Islet of Langerhans (tissue), 1 donor: ENCODE measurements around the gene PRRT4.

Experiments
- FAIRE-seq: peaks from one replicate; lab custom pipeline; 2011; peaks lifted over from hg19 to GRCh38; lab: Jason Lieb, UNC

Gene PRRT4

DNA sequence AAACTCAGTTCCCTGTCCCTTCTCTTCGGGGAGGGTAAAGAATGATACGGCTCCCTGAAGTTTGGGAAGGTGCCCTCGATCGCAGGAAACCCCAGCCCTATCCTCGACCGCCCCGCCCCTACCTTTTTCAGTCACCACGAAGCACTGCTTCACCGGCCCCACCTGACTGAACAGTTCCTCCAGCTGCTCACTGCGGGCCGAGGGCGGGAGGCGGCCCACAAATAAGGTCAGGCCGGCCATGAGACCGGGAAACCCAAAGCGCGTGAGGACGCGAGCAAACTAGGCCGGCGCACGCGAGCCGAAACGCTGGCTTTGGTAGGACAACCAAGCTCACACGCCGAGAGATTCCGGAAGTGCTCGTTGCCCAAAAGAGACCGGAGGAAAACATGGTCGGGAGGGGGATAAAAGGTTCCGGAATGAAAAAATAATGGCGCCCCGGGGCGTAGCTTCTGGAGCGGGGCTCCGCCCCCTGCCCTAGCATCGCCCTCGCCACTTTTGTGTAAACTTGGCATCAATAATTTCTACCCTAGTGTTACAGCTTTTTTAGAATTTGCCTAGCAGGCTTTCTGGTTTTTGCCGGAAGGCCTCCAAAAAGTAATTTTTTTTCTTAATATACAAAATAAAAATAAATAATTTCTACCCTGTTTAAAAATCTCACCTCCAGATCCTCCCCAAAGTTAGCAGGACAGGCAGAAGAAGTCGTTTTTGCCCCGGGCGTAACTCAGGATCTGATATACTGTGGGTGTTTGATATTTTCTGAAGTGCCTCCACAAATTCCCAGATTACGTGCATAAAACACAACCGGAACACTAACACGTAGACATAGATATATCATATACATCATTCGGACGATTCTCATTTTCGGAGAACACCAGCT lies 17.7 kb downstream of the PRRT4 start, which contains the start of gene RBM28:
Gene RBM28 (minus strand): TSS at position 355 of the 877 bp plus-strand sequence. CDS start 115 bp downstream, at position 240.
- FAIRE-seq = no peak

DNA sequence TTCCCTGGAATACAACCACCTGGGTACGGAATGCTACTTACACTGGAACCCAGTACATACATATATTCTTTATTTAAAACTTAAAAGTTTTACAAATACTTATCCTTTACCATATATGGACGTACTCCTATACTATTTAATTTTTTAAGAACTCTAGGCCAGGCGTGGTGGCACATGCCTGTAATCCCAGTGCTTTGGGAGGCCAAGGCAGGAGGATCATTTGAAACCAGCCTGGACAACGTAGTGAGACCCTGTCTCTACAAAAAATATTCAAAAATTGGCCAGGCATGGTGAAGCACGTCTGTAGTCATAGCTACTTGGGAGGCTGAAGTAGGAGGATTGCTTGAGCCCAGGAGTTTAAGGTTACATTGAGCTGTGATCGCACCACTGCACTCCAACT lies 19.8 kb downstream of the PRRT4 start:
- no peak for FAIRE-seq

DNA sequence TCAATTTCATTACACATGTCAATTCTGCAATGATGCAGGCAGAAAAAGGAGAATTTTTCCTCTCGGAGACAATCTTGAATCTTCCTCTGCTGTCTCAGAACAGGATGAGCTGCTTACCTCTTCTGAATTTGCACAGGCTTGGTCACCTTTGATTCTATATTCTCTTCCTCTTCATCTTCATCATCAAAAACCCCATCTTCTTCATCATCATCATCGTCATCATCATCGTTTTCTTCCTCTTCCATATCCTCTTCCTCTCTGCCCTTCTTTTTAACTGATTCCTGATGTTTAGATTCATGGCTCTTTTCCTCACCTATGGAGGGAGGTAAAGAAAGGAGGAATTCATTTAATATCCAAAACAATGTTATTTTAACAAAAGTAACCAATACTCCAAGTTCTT lies 25.8 kb downstream of the PRRT4 start:
- no peak for FAIRE-seq

DNA sequence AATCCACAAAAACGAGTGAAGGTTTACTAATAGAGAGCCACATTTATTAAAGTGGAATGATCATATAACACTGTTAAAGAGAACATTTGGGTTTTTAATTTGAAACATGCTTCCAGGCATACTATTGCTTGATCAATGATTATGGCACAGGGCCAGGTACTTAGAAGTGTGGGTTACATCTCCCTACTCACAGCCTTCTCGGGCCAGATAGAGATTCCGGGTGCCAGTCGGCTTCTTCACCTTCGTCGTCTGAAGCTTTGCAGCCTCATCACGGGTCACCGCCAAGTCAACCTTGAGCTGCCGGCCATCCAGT lies 37.2 kb downstream of the PRRT4 start:
- FAIRE-seq = no peak

DNA sequence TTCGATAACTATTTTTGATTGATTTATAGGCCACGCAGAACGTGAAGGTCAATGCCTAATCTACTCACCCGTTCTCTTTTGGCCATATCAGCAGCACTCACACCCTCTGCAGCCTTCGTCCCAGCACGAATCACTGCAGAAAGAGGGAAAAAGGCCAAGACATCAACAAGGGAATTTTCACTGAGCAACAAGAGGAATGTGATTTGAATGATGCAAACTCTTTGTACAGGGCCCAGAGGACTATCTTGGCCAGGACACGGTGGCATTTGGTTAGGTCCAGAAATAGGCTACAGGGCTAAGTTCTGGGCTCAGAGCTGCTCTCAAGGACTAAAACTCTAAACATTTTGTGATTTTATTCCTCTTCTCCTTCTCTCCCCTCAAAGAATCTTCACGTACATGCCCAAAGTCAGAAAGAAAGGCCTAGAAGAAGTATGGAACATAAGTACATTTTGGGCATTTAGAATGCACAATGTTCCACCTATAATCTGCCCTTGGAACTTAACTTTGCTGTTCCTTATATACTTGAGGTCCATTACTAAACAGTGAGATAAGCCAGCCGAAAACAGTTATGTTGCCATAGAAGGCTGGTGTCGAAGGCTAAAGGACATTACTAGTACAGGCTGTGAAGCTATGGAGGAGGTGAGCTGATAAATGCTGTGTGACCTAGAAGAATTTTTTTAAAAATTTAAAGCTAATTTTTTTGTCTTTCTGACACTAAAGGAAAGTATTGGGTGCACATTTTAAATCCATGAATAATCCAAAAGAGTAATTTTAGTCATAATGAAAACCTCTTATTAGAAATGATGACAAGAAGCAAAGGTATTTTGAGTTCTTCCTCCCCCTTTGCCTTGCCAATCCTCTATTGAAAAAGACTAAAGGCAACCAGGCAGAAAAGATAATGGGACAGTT lies 37.8 kb downstream of the PRRT4 start:
- no peak for FAIRE-seq

DNA sequence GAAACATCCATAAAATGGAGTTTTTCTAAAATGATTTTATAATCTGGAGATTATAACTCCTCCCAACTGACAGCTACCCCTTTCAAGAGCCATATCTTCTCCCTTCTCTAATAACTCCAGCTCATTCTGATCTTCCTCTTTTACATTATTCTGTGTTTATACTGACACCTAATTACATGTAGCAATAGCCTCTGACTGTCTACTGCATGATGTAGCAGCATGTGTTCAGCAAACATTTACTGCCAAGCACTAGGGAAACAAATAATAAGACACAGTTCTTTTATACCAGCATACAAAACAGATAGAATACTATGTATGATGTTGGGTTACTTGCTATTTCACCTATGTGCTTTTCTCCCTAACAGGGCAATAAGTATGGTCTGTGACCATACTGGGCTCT lies 38.5 kb downstream of the PRRT4 start:
- no peak for FAIRE-seq

DNA sequence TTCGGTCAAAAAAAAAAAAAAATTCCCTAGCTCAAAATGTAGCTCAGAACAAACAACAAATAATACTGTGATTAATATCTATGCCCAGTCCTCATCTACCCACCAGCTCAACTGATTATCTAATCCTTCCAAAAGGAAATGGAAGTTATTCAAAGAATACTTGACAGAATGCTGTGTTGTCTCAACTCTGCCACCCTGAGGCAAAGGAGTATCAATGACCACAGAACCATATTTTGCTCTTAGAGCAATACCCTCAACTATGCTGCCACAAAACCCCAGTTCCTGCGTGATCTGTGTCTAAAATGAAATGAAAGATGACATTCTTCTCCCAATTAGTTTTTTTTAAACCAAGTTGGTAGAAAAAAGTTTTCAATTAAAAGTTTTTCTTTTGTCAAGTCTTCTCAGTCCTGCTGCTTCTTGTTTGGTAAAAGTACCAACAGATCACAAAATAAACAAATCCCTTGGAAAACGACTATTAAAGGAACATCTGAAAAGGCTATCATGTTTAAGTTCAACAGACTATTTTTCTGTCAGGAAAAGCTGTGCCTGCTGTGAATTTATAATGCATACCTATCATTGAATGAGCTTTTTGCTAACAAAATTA lies 39.3 kb downstream of the PRRT4 start:
- FAIRE-seq = peak; percentile 33

DNA sequence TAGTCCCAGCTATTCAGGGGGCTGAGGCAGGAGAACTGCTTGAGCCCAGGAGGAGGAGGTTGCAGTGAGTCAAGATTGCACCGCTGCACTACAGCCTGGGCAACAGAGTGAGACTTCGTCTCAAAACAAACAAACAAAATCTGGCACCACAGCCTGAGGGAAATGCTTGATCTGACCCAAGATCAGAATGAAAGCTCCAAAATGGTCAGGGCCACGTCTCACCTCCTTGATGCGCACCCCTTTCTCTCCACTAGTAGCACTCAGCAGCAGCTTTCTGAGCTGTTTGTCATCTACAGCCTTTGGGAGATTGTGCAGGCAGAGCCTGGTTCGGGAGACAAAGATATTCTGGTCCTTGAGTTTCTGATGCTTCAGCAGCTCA lies 40.5 kb downstream of the PRRT4 start:
- no peak for FAIRE-seq

DNA sequence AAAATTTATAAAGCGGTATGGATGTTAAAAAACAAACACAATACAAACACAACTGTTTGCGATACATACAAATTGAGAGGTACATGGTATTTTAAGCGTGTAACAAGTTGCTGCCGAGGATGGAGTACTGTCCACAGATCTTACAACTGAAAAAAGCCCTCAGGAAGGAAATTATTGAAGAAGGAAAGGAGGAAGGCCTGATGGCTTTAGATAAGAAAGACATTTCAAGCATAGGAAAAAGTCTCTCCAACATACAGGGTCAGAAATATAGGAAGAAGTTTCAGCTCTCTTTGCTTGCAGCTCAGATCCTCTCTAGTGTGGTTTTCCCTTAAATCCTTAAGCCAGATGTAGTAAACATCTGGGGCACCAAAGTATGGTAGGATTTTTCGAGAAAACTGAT lies 42.8 kb downstream of the PRRT4 start:
- FAIRE-seq = no peak

DNA sequence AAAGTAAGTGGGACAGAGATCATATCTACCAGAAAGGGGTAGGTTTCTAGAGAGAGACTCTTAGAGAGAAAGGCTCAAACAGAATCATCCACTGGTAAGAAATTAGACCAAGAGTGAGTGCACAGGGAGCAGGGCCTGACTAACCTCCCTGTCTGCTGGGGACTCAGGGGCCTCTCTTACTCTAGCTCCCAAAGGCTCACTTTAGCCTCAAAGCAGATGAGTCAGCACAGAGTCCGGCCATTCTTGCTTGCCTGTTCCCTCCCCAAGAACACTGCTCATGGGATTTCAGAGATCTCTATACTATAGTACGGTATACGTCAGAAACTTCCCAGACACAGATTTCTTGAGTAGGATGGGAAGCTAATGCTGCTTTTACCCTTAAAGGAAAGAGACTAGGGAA lies 50.5 kb downstream of the PRRT4 start:
- no peak for FAIRE-seq

DNA sequence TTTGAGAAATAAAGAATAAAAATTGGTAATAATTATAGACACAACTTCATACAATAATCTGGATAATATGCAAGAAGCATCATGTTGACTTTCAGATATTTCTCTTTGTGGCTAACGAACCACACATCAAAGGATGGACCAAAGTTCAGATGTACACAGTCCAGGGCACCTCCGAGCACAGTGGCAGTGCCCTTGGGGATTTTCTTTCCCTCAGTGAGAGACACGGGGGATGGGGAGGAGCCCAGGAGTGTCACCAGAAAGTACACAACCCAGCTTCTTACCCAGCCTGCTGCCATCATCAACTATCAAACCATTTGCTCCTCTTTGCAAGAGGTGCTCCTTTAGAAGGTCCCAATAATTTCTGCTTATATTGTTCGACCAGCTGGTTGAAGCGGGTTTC lies 51.0 kb downstream of the PRRT4 start:
- FAIRE-seq = no peak

DNA sequence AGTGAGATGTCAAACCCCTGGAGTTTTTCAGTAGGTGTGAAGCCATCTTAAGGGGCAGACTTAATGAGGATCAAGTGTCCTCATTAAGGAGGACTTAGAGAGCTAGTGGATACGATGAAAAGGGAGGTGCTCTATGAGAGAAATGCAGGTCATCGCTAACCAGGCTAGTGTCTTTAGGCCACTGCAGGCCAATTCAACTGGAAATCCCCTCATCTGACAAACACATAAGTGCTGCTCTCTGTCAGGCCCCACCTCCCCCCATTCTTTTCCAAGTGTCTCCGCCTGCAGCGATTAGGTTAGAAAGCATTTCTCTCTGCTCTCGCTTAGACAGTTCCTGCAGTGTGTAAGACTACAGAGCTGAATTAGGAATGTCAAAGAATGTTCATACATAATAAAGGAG lies 51.5 kb downstream of the PRRT4 start:
- FAIRE-seq = no peak

DNA sequence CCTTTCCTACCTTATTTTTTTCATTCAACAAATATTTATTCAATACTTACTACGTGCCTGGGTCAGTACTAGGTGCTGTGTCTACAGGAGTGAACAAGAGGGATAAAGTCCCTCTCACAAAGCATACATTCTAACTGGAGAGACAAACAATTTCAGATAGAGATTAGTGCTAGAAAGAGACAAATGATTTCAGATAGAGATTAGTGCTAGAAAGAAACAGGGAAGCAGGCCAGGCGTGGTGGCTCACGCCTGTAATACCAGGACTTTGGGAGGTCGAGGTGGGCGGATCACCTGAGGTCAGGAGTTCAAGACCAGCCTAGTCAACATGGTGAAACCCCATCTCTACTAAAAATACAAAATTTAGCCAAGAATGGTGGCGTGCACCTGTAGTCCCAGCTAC lies 52.4 kb downstream of the PRRT4 start:
- FAIRE-seq = no peak

DNA sequence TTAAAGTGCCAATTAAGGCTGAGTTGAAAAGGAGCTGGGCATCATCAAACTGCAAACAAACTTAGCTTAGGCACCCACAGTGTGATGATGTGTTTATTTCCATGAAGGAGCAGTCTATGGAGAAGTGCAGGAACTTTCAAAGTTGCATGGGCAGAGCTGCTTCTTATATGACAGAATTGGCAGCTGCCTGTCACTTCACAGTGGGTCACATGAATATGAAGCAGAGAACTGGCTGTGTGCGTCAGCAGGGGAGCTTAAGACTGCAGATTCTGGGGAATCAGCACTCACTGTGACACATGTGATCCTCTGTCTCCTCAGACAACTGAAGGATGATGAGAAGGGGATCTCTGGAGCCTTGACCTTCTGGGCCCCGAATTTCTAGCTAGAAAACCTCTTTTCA lies 54.4 kb downstream of the PRRT4 start:
- FAIRE-seq = no peak

DNA sequence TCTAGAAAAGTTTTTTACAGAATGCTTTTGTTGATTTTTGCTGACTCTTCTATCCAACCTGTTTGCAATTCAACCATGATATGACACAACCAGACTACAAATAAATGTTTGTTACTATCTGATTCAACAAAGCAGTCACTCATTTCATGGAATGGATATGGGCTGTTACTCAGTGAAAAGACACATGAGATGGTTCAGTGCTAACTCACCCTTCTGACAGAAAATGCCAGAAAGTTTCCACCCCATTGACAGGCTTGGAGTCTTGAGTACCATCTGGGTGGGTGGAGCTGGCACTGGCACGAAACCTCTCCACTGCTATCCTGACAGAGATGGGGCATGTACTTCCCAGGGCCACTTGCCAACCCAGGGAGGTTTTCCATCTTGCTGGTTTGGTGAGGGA lies 57.3 kb downstream of the PRRT4 start:
- FAIRE-seq = no peak

DNA sequence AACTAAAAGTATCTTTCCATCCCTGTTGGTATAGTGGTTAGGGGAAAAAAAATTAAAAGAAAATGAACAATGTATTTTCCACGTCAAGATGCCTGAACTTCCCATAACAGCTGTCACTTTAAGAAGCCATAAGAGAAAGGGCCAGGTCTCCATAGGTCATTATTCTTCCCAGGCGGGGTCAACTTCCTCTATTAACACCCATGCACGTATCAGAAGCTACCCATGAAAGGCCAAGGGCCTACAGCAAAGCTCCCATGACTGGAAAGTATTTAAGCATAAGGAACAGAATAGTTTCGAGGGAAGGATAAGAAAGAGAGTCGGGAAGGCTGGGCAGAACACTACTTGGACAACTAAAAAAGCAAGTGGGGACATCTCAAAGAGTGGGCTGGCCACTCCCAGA lies 57.8 kb downstream of the PRRT4 start:
- no peak for FAIRE-seq

DNA sequence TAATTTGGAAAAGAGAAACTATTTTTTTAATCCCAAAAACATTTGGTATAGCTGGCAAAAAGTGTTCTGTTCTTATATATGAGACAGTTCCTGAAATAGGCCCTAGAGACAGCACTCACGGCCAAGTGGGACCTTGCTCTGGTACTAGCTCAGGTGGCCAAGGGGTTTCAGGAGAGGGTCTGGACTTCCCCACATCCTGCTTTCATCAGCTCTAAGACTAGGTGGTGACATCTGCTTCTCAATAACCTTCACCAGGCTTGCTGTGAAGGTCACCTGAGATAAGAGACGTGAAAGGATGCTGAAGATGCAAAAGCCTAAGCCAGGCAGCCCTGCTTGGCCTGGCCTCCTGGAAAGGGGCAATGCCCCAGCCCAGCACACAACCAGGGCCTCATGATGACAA lies 58.4 kb downstream of the PRRT4 start:
- FAIRE-seq = no peak

DNA sequence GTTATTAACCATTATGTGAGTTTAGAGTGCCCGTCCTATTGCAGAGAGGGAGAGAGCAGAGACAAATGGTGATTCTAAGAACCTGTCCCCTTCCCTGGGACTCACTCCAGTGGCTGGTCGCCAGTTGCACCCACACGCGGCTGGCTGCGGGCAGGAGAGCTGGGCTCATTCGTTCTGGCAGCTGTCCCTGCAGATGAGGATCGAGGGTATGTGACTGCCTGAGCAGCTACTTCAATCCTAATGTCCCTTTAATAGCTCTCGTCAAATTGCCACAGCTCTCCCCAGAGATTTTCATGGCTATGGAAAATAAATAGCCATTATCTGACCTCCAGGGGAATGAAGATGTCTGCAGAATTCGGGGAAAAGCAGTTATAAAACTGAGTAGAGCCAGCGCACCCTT lies 59.4 kb downstream of the PRRT4 start:
- no peak for FAIRE-seq
